Parathyroid adenoma (tissue), 2 donors: ENCODE results near the gene TMEM221.

Experiments used
- H2AFZ ChIP-seq: fragments of 300-600 bp; sonication (generic); one replicate; pipeline ENCODE4 v1.7.0; 2017; ENCODE audit warnings: antibody characterized with exemption, mild to moderate bottlenecking
- H3K27ac ChIP-seq: fragments of 300-600 bp; sonication (generic); one replicate; pipeline ENCODE4 v1.7.0; 2017
- H3K27me3 ChIP-seq: fragments of 300-600 bp; sonication (generic); one replicate; pipeline ENCODE4 v1.7.0; 2017; ENCODE audit warnings: low read length; ENCODE audit not compliant: control insufficient read depth, insufficient read depth
- H3K36me3 ChIP-seq: fragments of 300-600 bp; sonication (generic); one replicate; pipeline ENCODE4 v1.7.0; 2017; ENCODE audit warnings: low read length; ENCODE audit not compliant: control insufficient read depth, insufficient read depth
- H3K4me1 ChIP-seq: fragments of 300-600 bp; sonication (generic); one replicate; pipeline ENCODE4 v1.7.0; 2017; ENCODE audit warnings: control low read depth
- H3K4me2 ChIP-seq: fragments of 300-600 bp; sonication (generic); one replicate; pipeline ENCODE4 v1.7.0; 2017; ENCODE audit warnings: low read length
- H3K4me3 ChIP-seq: fragments of 300-600 bp; sonication (generic); one replicate; pipeline ENCODE4 v1.7.0; 2017; ENCODE audit warnings: low read depth, low read length
- H3K79me2 ChIP-seq: fragments of 300-600 bp; sonication (generic); one replicate; pipeline ENCODE4 v1.7.0; 2017; ENCODE audit warnings: control low read depth
- H3K9ac ChIP-seq: fragments of 300-600 bp; sonication (generic); one replicate; pipeline ENCODE4 v1.7.0; 2017; ENCODE audit warnings: mild to moderate bottlenecking
- H3K9me3 ChIP-seq: fragments of 300-600 bp; sonication (generic); one replicate; pipeline ENCODE4 v1.7.0; 2017; ENCODE audit warnings: low read length; ENCODE audit not compliant: control insufficient read depth
- TF ChIP-seq, protein P1 (sequence below): fragments of 300-600 bp; sonication (generic); IDR thresholded peaks from one replicate; pipeline ENCODE4 v1.7.0; 2017; ENCODE audit warnings: antibody characterized with exemption, mild to moderate bottlenecking
- donor health status: primary hyperparathyroidism.

The TMEM221 gene

GRCh38 chr19:17469092-17469480, 20.6 kb upstream of the TMEM221 start:
- peak overlapping the region; percentile 81 for H3K4me3 ChIP-seq
- H3K4me2 ChIP-seq: peak overlapping the region; percentile 88
- H3K4me1 ChIP-seq: peaks cover 12% of the 10 kb centered on the region
- H2AFZ ChIP-seq: peak overlapping the region; percentile 73
- H3K79me2 ChIP-seq: peaks cover 21% of the 10 kb centered on the region
- no peaks in the 10 kb centered on the region for H3K36me3 ChIP-seq
- no peak overlapping the region for H3K9ac ChIP-seq
- peak overlapping the region; percentile 91 for H3K27ac ChIP-seq
- no peaks in the 10 kb centered on the region for H3K27me3 ChIP-seq
- no peaks in the 10 kb centered on the region for H3K9me3 ChIP-seq
- TF ChIP-seq, protein P1, sequence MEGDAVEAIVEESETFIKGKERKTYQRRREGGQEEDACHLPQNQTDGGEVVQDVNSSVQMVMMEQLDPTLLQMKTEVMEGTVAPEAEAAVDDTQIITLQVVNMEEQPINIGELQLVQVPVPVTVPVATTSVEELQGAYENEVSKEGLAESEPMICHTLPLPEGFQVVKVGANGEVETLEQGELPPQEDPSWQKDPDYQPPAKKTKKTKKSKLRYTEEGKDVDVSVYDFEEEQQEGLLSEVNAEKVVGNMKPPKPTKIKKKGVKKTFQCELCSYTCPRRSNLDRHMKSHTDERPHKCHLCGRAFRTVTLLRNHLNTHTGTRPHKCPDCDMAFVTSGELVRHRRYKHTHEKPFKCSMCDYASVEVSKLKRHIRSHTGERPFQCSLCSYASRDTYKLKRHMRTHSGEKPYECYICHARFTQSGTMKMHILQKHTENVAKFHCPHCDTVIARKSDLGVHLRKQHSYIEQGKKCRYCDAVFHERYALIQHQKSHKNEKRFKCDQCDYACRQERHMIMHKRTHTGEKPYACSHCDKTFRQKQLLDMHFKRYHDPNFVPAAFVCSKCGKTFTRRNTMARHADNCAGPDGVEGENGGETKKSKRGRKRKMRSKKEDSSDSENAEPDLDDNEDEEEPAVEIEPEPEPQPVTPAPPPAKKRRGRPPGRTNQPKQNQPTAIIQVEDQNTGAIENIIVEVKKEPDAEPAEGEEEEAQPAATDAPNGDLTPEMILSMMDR: no peak

- Histone ChIP-seq H3K9me3 (no peaks in the 10 kb centered on the region), H3K27me3 (no peaks in the 10 kb centered on the region), H3K27ac (peak overlapping the region; percentile 91), H3K36me3 (no peaks in the 10 kb centered on the region), H3K79me2 (peaks cover 17% of the 10 kb centered on the region), H3K4me1 (peaks cover 12% of the 10 kb centered on the region), H3K9ac (no peak overlapping the region), H2AFZ (peak overlapping the region; percentile 73), H3K4me3 (peak overlapping the region; percentile 81), H3K4me2 (peak overlapping the region; percentile 88)
- TF ChIP-seq, protein P1: no peak
Observed at GRCh38 chr19:17468302-17469091, 20.0 kb upstream of the TMEM221 start.

GRCh38 chr19:17467471-17468301, 19.2 kb upstream of the TMEM221 start:
- Histone ChIP-seq H3K9me3 (no peaks in the 10 kb centered on the region), H3K79me2 (peaks cover 12% of the 10 kb centered on the region), H3K36me3 (no peaks in the 10 kb centered on the region), H3K27ac (peak overlapping the region; percentile 91), H3K4me3 (peak overlapping the region; percentile 44), H3K4me1 (peaks cover 12% of the 10 kb centered on the region), H3K9ac (no peak overlapping the region), H2AFZ (peak overlapping the region; percentile 73), H3K27me3 (no peaks in the 10 kb centered on the region), H3K4me2 (peak overlapping the region; percentile 88)
- TF ChIP-seq, protein P1: no peak

GRCh38 chr19:17466487-17466850, 18.0 kb upstream of the TMEM221 start:
- no peak overlapping the region for H3K4me2 ChIP-seq
- peaks cover 5% of the 10 kb centered on the region for H3K79me2 ChIP-seq
- no peak overlapping the region for H3K9ac ChIP-seq
- H3K9me3 ChIP-seq: no peaks in the 10 kb centered on the region
- H3K27ac ChIP-seq: no peak overlapping the region
- H2AFZ ChIP-seq: no peak overlapping the region
- H3K27me3 ChIP-seq: no peaks in the 10 kb centered on the region
- TF ChIP-seq, protein P1: no peak
- H3K4me1 ChIP-seq: peaks cover 11% of the 10 kb centered on the region
- no peaks in the 10 kb centered on the region for H3K36me3 ChIP-seq
- no peak overlapping the region for H3K4me3 ChIP-seq
